Measurements from ENCODE around the gene RELN. TPM values are rescaled to one million over a fixed set of nuclear protein-coding genes. Genes with fewer than 3 reads are reported as not detected.

RELN gene
- total RNA-seq, 2 experiments from 2014 or later = not detected

GRCh38 chr7:103592844-103593243, 396.6 kb downstream of the RELN start:
- Histone ChIP-seq H3K9me3 (ENCODE audit: control insufficient read depth in 1 of 2, insufficient read depth in 1 of 2, low read length in 2 of 2) (no peaks in the 10 kb centered on the region), H3K4me3 (ENCODE audit: low read length) (no peak overlapping the region), H3K27me3 (ENCODE audit: control insufficient read depth in 1 of 2, insufficient read depth in 2 of 2, low read length in 2 of 2) (no peaks in the 10 kb centered on the region), H3K36me3 (ENCODE audit: insufficient read depth, low read length) (no peaks in the 10 kb centered on the region), H3K27ac (ENCODE audit: low read depth in 1 of 2, low read length in 2 of 2) (no peak overlapping the region), H3K4me1 (ENCODE audit: insufficient read depth, low read length) (no peaks in the 10 kb centered on the region)
- TF ChIP-seq, protein P1, sequence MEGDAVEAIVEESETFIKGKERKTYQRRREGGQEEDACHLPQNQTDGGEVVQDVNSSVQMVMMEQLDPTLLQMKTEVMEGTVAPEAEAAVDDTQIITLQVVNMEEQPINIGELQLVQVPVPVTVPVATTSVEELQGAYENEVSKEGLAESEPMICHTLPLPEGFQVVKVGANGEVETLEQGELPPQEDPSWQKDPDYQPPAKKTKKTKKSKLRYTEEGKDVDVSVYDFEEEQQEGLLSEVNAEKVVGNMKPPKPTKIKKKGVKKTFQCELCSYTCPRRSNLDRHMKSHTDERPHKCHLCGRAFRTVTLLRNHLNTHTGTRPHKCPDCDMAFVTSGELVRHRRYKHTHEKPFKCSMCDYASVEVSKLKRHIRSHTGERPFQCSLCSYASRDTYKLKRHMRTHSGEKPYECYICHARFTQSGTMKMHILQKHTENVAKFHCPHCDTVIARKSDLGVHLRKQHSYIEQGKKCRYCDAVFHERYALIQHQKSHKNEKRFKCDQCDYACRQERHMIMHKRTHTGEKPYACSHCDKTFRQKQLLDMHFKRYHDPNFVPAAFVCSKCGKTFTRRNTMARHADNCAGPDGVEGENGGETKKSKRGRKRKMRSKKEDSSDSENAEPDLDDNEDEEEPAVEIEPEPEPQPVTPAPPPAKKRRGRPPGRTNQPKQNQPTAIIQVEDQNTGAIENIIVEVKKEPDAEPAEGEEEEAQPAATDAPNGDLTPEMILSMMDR (IDR thresholded peaks at IDR 0.05) = no peak
- no peaks in the 10 kb centered on the region for H3K9me3 Mint-ChIP-seq
- CTCF ChIA-PET = no interaction called here
- intact Hi-C loops (cut with DNase I, micrococcal nuclease) = no loop called here
- POLR2A ChIA-PET = no interaction called here
- no peak for DNase-seq
- H3K36me3 Mint-ChIP-seq (ENCODE audit: low read depth) = no peaks in the 10 kb centered on the region
- H3K27me3 Mint-ChIP-seq = peaks cover 3% of the 10 kb centered on the region
- no peaks in the 10 kb centered on the region for H3K4me1 Mint-ChIP-seq (ENCODE audit: low read depth)
- H3K4me3 Mint-ChIP-seq = no peak overlapping the region
- H3K27ac Mint-ChIP-seq = no peak overlapping the region
- ATAC-seq (ENCODE audit: poor library complexity) = no peak

GRCh38 chr7:103592187-103592586, 397.3 kb downstream of the RELN start:
- no peak for ATAC-seq (ENCODE audit: poor library complexity)
- Histone ChIP-seq H3K27ac (ENCODE audit: low read depth in 1 of 2, low read length in 2 of 2) (no peak overlapping the region), H3K4me3 (ENCODE audit: low read length) (no peak overlapping the region), H3K9me3 (ENCODE audit: control insufficient read depth in 1 of 2, insufficient read depth in 1 of 2, low read length in 2 of 2) (no peaks in the 10 kb centered on the region), H3K27me3 (ENCODE audit: control insufficient read depth in 1 of 2, insufficient read depth in 2 of 2, low read length in 2 of 2) (no peaks in the 10 kb centered on the region), H3K36me3 (ENCODE audit: insufficient read depth, low read length) (no peaks in the 10 kb centered on the region), H3K4me1 (ENCODE audit: insufficient read depth, low read length) (no peaks in the 10 kb centered on the region)
- Mint-ChIP-seq H3K27me3 (no peaks in the 10 kb centered on the region), H3K9me3 (no peaks in the 10 kb centered on the region), H3K27ac (no peak overlapping the region), H3K36me3 (ENCODE audit: low read depth) (no peaks in the 10 kb centered on the region), H3K4me1 (ENCODE audit: low read depth) (no peaks in the 10 kb centered on the region), H3K4me3 (no peak overlapping the region)
- TF ChIP-seq, protein P1 (IDR thresholded peaks at IDR 0.05) = no peak
- POLR2A ChIA-PET = no interaction called here
- DNase-seq = no peak
- CTCF ChIA-PET = no interaction called here
- intact Hi-C loops (cut with DNase I, micrococcal nuclease) = no loop called here

DNA sequence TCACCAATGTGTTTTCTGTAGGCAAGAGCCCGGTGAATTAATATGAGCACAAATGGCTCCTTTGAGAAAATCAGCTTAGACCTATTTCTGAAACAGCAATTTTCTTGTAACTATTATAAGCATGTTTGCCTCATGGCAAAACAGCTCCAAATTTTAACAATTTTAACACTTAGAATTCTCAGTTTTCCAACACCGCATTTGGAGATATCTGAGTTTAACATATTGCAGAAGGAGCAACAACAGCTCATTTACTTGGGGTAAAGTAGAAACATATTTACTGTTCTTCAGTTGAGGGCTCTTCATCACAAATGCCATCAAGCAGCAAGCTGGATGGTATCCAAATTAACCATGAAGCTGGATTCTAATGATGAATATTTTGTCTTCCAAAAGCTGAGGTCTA, 409.4 kb downstream of the RELN start:
- H3K27ac Mint-ChIP-seq = no peak overlapping the region
- H3K4me1 Mint-ChIP-seq (ENCODE audit: low read depth) = no peaks in the 10 kb centered on the region
- no peaks in the 10 kb centered on the region for H3K36me3 ChIP-seq (ENCODE audit: insufficient read depth, low read length)
- H3K4me3 Mint-ChIP-seq = no peak overlapping the region
- intact Hi-C loops (cut with DNase I, micrococcal nuclease) = no loop called here
- H3K4me1 ChIP-seq (ENCODE audit: insufficient read depth, low read length) = no peaks in the 10 kb centered on the region
- ChIA-PET CTCF (no interaction called here), POLR2A (no interaction called here)
- no peaks in the 10 kb centered on the region for H3K9me3 ChIP-seq (ENCODE audit: control insufficient read depth in 1 of 2, insufficient read depth in 1 of 2, low read length in 2 of 2)
- no peaks in the 10 kb centered on the region for H3K36me3 Mint-ChIP-seq (ENCODE audit: low read depth)
- no peak overlapping the region for H3K27ac ChIP-seq (ENCODE audit: low read depth in 1 of 2, low read length in 2 of 2)
- H3K27me3 ChIP-seq (ENCODE audit: control insufficient read depth in 1 of 2, insufficient read depth in 2 of 2, low read length in 2 of 2) = peaks cover 0 to 9% of the 10 kb centered on the region in 2 experiments
- peaks cover 40% of the 10 kb centered on the region for H3K27me3 Mint-ChIP-seq
- DNase-seq = no peak
- TF ChIP-seq, protein P1 (IDR thresholded peaks at IDR 0.05) = no peak
- no peak overlapping the region for H3K4me3 ChIP-seq (ENCODE audit: low read length)
- no peaks in the 10 kb centered on the region for H3K9me3 Mint-ChIP-seq
- no peak for ATAC-seq (ENCODE audit: poor library complexity)

Measured in CD4-positive, alpha-beta T cell (primary cell).